GM12872 (cell line): ENCODE data around the gene RRP15.

Experiments
- CTCF ChIP-seq: IDR thresholded peaks from 3 replicates; pipeline ENCODE4 v1.5.1; 2011; ENCODE audit warnings: low read depth, mild to moderate bottlenecking, low read length, moderate library complexity; ENCODE audit not compliant: insufficient read depth

The RRP15 gene

GRCh38 chr1:218296162-218296561, 11.1 kb downstream of the RRP15 start:
- TF ChIP-seq CTCF, result no peak

- TF ChIP-seq CTCF, result no peak
Measured at GRCh38 chr1:218297461-218297860, 12.4 kb downstream of the RRP15 start.

DNA sequence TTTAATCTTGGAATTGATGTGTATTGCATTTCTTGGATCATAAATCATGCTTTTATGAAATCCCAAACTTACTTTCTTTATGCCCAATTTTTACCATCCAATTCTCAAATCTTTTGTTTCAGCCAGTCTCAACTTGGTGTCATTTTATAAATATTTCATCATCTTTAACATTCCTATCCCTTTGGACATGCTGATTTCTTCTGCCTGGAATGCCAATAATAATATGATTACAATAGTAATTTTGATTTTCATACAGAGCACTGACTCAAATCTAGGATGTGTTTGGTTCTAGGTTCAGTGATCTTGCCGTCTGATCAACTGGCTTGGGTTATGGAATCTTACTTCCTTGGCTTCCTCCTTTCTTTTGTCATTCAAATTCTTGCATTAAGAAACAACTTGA, 12.8 kb downstream of the RRP15 start:
- no peak for TF ChIP-seq CTCF

DNA sequence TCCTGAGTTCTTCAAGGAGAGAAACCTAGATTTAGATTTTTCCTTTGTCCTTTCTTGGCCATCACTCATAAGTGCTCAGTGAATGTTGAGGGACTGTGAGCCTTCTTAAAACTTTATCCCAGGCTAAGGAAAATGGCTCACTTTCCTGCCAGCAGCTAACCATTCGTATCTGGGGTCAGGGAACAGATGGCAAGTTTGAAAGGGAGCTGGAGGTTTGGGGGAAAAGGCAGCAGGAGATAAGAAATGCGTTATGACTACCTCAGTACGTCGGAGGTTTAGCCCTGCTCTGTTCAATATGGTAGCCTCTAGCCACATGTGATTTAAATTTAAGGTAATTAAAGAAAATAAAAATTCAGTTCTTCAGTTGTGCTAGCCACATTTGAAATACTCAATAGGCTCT, 13.3 kb downstream of the RRP15 start:
- TF ChIP-seq CTCF, result no peak

- TF ChIP-seq CTCF, result peak; percentile 38
Measured at GRCh38 chr1:218299416-218299815, 14.3 kb downstream of the RRP15 start.

DNA sequence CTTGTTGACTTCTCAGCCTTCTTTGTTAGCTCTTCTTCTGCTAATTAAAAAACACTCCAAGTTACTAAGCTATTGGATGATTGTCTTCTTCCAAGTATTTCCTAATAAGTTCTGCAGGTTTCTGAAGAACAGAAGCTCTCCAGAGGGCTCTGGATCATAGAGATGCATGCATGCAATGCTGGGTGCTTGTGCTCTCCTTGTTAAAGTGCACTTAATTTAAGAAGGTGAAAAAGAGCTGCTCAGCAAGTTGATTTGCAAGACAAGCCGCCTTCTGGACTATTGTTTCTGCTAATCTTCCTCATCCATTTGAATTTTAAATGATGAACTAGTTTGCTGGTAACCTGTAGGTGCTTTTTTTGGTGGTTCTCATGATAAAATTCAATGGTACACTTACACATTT, 16.1 kb downstream of the RRP15 start:
- TF ChIP-seq CTCF, result no peak

DNA sequence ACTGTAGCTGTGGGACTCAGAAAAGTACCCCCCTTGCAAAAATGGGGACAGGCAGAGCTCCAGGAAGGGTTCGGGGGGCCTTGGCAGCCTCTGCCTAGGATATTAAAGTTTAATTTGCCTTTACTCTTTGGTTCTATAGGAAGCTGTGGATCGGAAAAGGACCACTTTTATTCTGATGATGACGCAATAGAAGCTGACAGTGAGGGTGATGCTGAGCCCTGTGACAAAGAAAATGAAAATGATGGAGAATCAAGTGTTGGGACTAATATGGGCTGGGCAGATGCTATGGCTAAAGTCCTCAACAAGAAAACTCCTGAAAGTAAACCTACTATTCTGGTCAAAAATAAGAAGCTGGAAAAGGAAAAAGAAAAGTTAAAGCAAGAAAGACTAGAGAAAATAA, 17.1 kb downstream of the RRP15 start:
- no peak for TF ChIP-seq CTCF
